Fibroblast of skin of scalp (primary cell): ENCODE data around the gene PEA15. TPM values are rescaled to one million over a fixed set of nuclear protein-coding genes. Genes with fewer than 3 reads are reported as not detected.

ENCODE experiments used
- DNase-seq: peaks from one replicate; pipeline ENCODE4 v3.0.0-alpha.2; 2013
- polyA plus RNA-seq, 2 experiments: library from polyadenylated mRNA; unstranded; fragments of 120-200 nt; gene quantifications; one replicate each; pipeline ENCODE4 v1.2.1, GENCODE V29; 2013; ENCODE audit not compliant: insufficient read length in 2 of 2

PEA15 gene, protein sequence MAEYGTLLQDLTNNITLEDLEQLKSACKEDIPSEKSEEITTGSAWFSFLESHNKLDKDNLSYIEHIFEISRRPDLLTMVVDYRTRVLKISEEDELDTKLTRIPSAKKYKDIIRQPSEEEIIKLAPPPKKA
- 352 TPM for polyA plus RNA-seq (2013, experiment 1 of 2; ENCODE audit: insufficient read length)
- polyA plus RNA-seq (2013, experiment 2 of 2; ENCODE audit: insufficient read length): 362 TPM

DNA sequence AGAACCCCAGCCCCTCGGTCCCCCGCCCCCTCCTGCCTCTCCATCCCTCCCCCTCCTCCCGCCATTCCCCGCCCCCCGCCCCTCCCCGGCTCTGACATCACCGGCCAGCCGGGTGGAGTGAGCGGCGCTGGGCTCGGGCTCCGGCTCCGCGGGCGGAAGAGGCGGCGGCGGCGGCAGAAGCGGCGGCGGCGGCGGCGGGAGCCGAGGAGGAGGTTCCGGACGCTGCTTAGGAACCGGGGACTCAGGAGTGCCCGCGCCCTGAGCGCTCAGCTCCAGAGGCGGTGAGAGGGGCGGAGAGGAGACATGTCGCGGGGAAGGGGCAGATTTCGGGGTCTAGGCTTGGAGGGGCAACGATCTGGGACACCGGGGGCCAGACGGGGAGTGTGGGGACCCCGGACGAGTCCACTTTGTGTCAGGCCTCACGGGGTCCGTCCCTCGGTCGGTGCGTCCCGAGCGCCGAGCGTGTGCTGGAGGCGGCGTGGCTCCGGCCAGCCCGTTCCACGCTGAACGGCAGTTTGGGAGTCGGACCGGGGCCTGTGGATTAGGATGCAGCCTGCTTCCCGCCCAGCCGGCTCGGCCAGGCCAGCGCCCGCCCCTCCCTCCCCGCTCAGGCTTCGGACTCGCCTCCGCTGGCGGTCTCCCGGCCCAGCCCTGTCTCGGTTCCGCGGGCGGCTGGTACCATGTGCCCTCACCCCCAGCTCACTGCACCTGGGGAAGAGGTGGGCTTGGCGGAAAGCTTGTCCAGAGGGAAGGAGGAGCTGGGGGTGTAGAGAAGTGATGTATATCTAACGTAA lies at the start of gene PEA15:
PEA15 (plus strand) TSS at position 143 of the 794 bp plus-strand sequence. CDS start 6,161 bp downstream, outside the sequence.
- DNase-seq: peak; percentile 83

DNA sequence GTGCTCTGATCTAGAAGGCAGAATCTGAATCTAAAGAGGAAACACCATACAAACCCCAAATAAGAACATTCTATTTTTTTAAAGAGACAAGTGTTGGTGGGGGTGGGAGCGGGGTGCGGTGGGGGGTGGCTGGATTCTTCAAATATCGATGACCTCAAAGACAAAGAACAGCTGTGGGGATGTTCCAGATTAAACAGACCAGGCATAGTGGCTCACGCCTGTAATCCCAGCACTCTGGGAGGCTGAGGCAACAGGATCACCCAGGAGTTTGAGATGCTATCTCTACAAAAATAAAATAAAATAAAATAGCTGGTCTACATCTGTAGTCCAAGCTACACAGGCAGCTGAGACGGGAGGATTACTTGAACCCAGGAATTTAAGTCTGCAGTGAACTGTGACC lies 48.8 kb upstream of the PEA15 start:
- no peak for DNase-seq

DNA sequence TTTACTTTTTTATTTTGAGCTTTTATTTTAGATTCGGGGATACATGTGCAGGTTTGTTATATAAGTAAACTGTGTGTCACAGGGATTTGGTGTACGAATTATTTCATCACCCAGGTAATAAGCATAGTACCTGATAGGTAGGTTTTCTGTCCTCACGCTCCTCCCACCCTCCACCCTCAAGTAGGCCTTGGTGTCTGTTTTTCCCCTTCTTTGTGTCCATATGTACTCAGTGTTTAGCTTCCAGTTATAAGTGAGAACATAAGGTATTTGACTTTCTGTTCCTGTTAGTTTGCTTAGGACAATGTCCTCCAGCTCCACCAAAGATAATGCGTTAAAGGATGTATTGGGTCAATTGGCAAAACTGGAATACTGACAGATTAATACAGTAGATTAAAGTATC lies 48.0 kb upstream of the PEA15 start:
- DNase-seq: no peak

DNA sequence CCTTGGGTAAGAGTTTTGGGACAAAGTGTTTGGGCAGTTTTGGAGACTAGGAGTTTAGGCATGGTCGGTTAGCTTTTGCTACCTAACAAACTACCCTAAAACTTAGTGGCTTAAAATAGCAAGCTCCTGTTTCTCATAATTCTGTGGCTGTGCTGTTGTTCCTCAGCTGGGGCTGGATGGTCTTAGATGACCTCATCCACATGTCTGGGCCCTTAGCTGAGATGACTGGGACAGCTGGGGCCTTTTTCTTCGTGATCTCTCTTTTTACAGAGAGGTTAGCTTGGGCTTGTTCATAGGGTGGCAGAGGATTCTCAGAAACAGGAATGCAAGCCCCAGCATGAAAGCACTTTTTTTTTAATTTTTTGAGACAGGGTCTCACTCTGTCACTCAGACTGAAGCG lies 47.2 kb upstream of the PEA15 start:
- DNase-seq: no peak

DNA sequence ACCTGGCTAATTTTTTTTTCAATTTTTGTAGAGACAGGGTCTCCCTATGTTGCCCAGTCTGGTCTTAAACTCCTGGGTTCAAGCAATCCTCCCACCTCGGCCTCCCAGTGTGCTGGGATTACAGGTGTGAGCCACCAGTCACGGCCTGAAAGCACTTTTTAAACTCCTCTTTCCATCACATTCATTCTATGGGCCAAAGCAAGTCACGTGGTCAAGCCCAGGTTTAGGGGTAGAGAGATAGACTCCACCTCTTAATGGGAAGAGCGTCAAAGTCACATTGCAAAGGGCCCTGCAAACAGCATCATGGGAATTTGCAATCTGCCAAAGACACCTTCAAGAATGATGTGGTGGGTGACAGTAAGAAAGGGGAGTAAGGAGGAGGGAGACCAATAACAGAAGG lies 46.6 kb upstream of the PEA15 start:
- DNase-seq: no peak

DNA sequence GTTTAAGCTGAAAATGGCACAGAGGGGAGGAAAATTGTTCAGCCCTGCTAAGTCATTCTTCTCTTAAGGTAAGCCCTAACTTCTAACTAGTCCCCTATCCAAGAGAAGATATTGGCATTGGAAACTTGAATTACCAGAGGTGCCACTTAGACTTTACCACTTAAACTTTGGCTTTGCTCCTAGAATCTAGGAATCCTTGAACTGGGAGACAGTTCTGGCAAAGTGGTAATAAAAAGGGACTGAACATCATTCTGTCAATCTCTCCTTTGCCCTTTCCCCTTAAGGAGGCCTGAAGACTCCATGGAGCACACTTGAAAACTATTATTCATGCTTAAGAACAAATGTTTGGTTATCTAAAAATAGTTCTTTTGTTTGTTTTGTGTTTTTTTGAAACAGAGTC lies 45.3 kb upstream of the PEA15 start:
- no peak for DNase-seq

DNA sequence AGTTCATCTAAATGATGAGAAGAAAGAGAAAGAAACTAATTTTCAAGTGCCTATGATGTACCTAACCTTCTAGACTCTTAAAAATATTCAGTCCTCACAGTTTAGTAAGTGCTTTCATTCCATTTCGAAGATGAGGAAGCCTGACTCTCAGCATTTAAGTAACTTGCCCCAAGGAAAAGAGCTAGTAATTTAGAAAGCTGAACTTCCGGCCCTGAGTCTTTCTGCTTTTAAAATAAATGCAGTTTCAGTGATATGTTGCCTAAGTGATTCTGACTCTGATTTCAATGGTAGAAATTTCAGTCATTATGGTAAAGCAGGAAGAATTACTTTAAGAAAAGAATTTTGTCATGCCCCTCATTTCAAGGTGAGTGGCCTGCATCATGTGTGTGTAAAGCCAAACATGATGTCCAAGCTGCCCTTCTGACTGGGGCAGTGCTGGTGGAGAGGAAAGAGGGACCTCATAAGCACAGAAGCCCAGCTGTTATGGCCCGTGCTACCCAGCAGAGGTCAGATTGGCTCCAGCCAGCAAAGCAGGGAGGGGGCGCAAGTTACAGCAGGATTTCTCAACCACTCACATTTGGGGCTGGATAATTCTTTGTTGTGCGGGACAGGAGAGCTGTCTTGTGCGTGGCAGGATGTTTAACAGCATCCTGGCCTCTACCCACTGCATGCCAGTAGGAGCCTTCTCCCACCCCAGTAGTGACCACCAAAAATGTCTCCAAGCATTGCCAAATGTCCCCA lies 43.0 kb upstream of the PEA15 start:
- DNase-seq: peak; percentile 41

DNA sequence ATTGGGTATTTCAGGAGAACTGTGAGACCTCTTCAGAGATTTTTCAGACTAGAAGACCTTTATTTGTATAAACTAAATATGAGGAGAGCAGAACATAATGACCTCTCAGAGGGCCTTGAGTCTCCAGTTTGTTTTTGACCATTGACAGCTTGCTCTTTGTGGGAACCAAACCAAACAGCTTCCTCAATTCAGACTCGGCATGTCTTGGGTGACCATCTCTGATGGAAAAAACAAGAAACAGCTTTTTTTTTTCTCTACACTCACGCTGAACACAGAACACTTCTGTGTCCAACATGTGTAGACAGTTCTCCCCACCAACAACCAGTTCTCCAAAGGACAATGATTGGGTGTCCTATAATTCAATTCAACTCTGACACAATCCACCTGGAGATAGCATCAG lies 42.3 kb upstream of the PEA15 start:
- DNase-seq: no peak

DNA sequence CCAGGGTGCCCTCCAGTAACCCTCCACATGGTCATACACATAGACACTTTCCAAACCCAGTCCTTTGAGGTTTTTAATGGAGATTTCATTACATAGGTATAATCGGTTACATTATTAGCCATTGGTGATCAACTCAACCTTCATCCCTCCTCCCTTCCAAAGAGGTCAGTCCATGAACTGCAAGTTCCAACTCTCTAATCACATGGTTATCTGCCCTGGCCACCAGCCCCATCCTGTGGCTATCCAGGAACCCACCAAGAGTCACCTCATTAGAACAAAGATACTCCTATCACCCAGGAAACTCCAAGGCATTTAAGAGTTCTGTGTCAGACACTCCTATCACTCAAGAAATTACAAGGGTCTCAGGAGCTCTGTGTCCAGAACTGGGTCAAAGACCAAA lies 41.6 kb upstream of the PEA15 start:
- DNase-seq: no peak

DNA sequence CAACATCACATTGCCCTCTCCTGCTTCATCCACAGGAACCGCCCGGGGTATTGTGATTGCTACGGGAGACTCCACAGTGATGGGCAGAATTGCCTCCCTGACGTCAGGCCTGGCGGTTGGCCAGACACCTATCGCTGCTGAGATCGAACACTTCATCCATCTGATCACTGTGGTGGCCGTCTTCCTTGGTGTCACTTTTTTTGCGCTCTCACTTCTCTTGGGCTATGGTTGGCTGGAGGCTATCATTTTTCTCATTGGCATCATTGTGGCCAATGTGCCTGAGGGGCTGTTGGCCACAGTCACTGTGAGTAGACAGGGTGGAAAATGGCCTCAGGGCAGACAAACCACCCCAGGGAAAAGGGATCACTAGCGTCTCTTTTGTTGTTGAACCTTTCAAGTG lies 41.1 kb upstream of the PEA15 start:
- DNase-seq: no peak

DNA sequence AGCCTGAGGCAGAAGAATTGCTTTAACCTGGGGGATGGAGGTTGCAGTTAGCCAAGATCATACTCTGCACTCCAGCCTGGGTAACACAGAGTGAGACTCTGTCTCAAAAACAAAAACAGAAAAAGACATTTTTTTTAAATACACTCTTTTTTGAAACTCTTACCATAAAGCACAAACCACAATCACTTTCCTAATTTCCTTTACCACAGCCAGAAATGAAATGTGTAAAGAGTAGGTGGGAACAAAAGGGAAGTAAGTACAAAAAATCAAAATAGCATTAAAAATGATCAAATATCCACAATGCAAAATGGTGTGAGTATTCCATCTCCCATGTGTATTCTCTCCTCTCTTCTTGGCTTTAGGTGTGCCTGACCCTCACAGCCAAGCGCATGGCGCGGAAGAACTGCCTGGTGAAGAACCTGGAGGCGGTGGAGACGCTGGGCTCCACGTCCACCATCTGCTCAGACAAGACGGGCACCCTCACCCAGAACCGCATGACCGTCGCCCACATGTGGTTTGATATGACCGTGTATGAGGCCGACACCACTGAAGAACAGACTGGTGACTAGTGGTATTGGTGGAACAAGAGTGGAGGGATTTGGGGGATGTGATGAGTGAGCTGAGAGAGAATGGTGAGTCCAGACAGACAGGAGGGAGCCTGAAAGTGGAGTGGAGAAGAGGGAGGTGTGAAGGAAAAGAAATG lies 38.9 kb upstream of the PEA15 start:
- no peak for DNase-seq

DNA sequence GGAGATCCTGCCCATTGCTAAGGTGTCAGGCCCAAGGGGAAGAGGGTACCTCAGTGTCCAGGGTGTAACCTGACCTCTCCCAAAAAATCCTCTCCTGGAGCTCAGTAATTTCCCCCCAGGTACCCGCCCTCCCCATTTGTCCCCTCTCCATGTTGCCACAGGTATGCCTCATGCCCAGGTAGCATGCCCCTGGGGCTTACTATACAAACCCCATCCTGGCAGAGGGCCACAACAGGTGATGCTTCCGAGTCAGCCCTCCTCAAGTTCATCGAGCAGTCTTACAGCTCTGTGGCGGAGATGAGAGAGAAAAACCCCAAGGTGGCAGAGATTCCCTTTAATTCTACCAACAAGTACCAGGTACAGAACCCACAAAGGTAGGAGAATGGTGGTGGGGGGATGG lies 38.1 kb upstream of the PEA15 start:
- DNase-seq: no peak

DNA sequence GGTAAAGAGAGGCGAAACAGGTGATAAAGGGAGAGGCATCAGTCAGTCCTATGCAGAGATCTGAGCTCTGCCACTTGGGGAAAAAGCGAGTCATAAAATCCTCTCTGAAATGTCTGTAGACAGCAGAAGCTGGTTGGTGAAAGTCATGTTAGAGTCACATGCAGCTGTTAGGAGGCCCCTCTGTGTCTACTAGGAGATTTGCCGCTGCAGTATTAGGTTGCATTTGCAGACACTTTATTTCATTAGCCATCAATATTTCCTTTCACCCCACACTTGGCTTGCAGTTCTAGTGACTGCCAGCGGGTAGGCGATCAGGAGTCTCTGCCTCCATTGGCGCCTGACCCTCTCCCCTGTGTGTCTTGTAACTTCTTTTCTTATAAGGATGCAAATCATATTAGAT lies 37.6 kb upstream of the PEA15 start:
- no peak for DNase-seq

DNA sequence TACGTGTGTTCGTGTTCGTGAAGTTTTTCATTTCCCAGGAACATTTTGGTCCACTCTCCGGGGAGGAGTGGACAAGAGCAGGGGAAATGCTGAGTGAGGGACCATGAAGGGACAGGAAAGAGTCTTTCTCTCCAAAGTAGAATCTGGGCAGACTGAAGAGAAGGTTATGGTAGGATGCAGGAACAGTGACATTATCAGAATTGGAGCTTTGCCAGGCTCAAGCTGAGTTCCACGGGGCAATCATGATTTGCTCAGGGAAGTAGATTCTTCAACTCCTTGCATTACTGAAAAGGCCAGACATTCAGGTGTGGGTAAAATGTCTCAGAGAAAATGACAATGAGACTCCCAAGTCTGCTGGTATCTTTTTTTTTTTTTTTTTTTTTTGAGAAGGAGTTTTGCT lies 37.2 kb upstream of the PEA15 start:
- DNase-seq: no peak

DNA sequence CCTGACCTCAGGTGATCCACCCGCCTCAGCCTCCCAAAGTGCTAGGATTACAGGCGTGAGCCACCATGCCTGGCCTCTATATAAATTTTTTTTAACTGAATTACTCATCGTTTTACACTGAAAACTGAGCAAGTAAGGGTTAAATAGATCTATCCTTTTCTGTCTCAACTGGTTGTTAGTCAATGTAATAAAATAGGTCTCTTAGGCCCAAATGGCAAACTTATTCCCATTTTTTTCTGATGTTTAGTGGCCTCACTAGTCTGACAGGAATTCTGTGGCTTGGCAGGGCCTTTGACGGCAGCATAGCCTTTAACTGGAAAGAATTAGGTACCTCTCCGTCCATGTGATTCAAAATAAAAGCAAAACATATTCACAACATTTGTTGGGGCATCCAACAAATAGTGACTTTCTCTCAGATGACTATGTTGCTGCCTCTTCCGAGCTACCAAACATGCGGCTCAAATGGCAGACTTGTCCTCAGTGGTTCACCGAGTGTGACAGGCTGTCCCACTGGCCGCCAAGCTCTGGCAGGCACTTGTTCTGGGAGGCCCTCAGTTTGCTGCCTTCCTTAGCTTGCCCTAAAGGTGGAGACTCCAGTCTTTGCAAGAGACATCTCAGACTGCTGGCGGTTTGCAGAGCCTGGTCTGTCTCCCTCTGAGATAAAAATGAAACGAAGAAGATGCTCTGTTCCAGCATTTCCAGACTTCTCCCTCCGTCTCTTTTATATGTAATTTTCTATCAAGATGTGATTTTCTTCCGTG lies 36.4 kb upstream of the PEA15 start:
- peak; percentile 31 for DNase-seq

DNA sequence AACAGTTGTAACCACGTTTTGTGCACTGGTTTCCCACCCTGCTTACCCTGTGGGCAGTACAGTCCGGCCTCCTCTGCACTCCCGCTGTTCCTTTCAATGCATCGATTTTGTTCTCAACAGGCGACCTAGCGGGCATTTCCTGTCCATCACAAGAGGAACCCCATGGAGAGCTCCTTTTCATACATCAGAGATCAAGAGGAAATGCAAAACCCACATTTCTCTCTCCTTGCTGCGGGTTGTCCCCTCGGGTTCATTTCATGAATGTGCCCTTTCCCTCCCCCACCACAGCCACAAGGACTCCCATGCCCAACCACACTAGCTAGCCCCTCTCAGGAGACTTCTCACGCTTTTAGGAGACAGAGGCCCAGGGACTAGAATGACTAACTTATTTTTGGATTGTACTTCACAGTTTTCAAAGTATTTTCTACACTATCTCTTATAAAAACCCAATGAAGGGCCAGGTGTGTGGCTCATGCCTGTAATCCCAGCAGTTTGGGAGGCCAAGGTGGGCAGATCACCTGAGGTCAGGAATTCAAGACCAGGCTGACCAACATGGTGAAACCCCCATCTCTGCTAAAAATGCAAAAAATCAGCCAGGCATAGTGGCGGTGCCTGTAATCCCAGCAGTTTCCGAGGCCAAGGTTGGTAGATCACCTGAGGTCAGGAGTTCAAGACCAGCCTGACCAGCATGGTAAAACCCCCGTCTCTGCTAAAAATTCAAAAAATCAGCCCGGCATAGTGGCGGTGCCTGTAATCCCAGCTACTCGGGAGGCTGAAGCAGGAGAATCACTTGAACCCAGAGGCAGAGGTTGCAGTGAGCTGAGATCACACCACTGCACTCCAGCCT lies 35.4 kb upstream of the PEA15 start:
- peak; percentile 41 for DNase-seq

DNA sequence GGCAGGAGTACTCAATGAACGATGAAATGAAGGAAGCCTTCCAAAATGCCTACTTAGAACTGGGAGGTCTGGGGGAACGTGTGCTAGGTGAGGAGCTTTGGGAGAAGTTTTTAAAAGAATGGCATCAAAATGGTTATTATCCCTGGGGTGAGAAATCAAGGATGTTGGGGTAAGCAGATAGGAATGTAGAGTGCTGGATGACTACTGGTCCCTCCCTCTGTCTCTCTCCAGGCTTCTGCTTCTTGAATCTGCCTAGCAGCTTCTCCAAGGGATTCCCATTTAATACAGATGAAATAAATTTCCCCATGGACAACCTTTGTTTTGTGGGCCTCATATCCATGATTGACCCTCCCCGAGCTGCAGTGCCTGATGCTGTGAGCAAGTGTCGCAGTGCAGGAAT lies 33.8 kb upstream of the PEA15 start:
- peak; percentile 50 for DNase-seq

DNA sequence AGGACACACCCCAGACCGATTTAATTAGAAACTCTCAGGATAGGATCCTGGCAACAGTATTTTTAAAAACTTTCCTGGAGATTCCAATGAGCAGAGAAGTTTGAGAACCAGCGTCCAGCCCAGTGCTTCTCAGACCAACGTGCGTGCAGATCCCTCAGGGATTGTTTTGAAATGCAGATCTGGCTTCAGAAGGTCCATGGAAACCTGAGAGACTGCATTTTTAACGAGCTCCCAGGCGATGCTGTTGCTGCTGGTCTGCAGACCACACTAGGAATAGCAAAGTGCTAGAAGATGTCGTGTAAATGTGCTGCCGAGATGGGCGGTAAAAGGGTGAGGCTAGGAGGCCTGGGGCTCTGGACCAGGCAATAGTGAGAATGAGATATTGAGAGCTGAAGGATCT lies 33.2 kb upstream of the PEA15 start:
- DNase-seq: no peak

DNA sequence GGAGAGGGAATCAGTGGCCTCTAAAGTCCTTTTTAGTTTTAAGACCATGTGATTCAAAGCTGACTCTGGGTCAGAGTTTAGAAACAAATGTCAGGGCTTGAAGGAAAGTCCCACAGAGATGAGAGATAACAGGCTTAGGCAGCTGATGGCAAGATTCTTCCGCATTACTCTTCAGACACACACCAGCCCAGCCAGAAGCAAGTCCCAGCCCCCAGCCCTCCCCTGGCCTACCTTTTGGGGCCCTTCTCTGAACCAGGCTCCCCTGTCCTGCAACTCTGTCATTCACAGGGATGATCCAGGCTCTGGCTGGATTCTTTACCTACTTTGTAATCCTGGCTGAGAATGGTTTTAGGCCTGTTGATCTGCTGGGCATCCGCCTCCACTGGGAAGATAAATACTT lies 28.0 kb upstream of the PEA15 start:
- DNase-seq: no peak

DNA sequence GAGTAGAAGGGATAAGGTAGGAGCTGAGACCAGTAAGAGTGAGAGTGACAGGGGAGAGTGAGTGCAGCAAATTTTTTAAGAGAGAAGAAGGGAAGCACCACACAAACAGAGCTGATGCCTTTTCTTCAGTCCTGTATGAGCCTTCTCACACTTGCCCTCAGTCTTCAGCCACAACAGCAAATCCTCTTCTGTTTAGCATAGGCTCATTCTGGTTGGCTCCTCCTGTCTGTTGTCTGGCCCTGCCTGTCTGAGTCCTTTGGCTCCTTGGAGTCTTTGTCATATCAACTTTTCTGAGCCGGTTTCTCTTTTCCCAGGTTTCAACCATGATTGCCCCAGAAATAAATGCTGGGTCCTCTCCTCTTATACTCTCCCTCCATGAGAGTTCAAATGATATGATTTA lies 27.5 kb upstream of the PEA15 start:
- DNase-seq: no peak

DNA sequence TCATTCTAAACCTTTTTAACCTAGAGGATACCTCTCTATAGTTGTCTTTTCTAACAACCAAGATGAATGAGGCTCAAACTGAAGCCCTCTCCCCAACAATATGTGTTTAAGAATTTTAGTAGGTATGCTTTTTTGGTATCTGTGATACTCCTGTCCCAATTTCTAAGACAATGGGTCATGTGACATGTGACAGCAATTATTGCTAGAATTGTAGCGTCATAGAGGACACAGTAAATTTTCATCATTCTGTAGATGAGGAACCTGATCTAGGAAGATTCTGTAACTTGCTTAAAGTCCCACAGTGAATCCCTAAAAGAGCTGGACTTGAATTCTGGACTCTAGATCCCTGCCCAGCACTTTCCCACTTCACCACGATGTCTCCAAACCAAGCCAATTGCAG lies 26.5 kb upstream of the PEA15 start:
- no peak for DNase-seq
